K562 (cell line): ENCODE measurements around the gene CYTH1. TPM values are rescaled to one million over a fixed set of nuclear protein-coding genes. Genes with fewer than 3 reads are reported as not detected.

Experiments used
- CBFA2T2 ChIP-seq: fragments of 450-650 bp; conservative IDR thresholded peaks from 2 replicates; pipeline ENCODE4 v1.6.1; 2017; ENCODE audit warnings: mild to moderate bottlenecking
- DMBX1 ChIP-seq: fragments of 250-450 bp; sonication (Bioruptor Pico); IDR thresholded peaks from 2 replicates; pipeline ENCODE4 v1.8.0; 2022; ENCODE audit warnings: inconsistent platforms, mild to moderate bottlenecking, moderate library complexity, borderline replicate concordance
- DPF2 ChIP-seq: fragments of 450-650 bp; IDR thresholded peaks from 2 replicates; pipeline ENCODE4 v1.6.1; 2016
- ETV5 ChIP-seq: sonication (generic); formaldehyde crosslinking; IDR thresholded peaks from 2 replicates; pipeline ENCODE4 v1.4.0; 2020; ENCODE audit warnings: low read depth, mild to moderate bottlenecking, missing genetic modification reagents
- ID3 ChIP-seq, 2 experiments: fragments of 250-450 bp in 1 of 2; fragments of 450-650 bp in 1 of 2; sonication (Bioruptor Pico) in 1 of 2; IDR thresholded peaks; 2 replicates each; pipeline versions ENCODE4 v1.6.1 to v1.8.0; 2016 to 2021; ENCODE audit warnings: mild to moderate bottlenecking in 2 of 2, moderate library complexity in 2 of 2, missing compliant biosample characterization in 1 of 2, missing genetic modification characterization in 1 of 2
- KHSRP ChIP-seq: fragments of 450-650 bp; IDR thresholded peaks from 2 replicates; pipeline ENCODE4 v1.6.1; 2017
- MNT ChIP-seq, 2 experiments: fragments of 450-650 bp; conservative IDR thresholded peaks; 2 replicates each; pipeline ENCODE4 v1.6.1; 2017; ENCODE audit warnings: mild to moderate bottlenecking in 2 of 2, moderate library complexity in 2 of 2
- MYBL2 ChIP-seq, 2 experiments: fragments of 450-650 bp in 1 of 2; sonication (generic) in 1 of 2; formaldehyde crosslinking in 1 of 2; IDR thresholded peaks; 2 replicates each; pipeline versions ENCODE4 v1.6.1 to v1.8.1; 2017 to 2022; ENCODE audit warnings: borderline replicate concordance in 1 of 2, inconsistent platforms in 1 of 2, low read depth in 1 of 2, mild to moderate bottlenecking in 1 of 2, missing genetic modification reagents in 1 of 2, moderate library complexity in 1 of 2
- NBN ChIP-seq: fragments of 450-650 bp; IDR thresholded peaks from 2 replicates; pipeline ENCODE4 v1.6.1; 2016; ENCODE audit warnings: low read depth, mild to moderate bottlenecking
- RAD51 ChIP-seq: fragments of 450-650 bp; IDR thresholded peaks from 2 replicates; pipeline ENCODE4 v1.7.1; 2016; ENCODE audit warnings: low read depth, mild to moderate bottlenecking, borderline replicate concordance
- RBBP5 ChIP-seq: fragments of 200-600 bp; sonication (generic); IDR thresholded peaks from 2 replicates; pipeline ENCODE4 v1.6.1; 2012; ENCODE audit warnings: borderline replicate concordance, mild to moderate bottlenecking, low read length, control low read depth, inconsistent platforms; ENCODE audit not compliant: insufficient read depth, poor library complexity, severe bottlenecking
- RBFOX2 ChIP-seq: fragments of 200-400 bp; formaldehyde crosslinking; IDR thresholded peaks from 2 replicates; pipeline ENCODE4 v1.6.1; 2017; ENCODE audit warnings: low read depth, mild to moderate bottlenecking, low read length, moderate library complexity
- RBM34 ChIP-seq: fragments of 200-400 bp; formaldehyde crosslinking; IDR thresholded peaks from 2 replicates; pipeline ENCODE4 v1.6.1; 2018; ENCODE audit warnings: low read length, borderline replicate concordance; ENCODE audit not compliant: insufficient read depth
- SIN3A ChIP-seq, 2 experiments: fragments of 150-350 bp in 1 of 2; IDR thresholded peaks; 2 replicates each; pipeline ENCODE4 v1.6.1; 2011 to 2016; ENCODE audit warnings: borderline replicate concordance in 2 of 2, low read depth in 2 of 2, low read length in 2 of 2, mild to moderate bottlenecking in 2 of 2, moderate library complexity in 2 of 2; ENCODE audit not compliant: control insufficient read depth in 1 of 2
- XRCC5 ChIP-seq: fragments of 200-400 bp; formaldehyde crosslinking; IDR thresholded peaks from 2 replicates; pipeline ENCODE4 v1.6.1; 2017; ENCODE audit warnings: low read depth, mild to moderate bottlenecking, low read length
- ZEB2 ChIP-seq: fragments of 450-650 bp; IDR thresholded peaks from 2 replicates; pipeline ENCODE4 v1.6.1; 2016
- ZFP91 ChIP-seq: sonication (generic); formaldehyde crosslinking; IDR thresholded peaks from 2 replicates; pipeline ENCODE4 v1.8.0; 2022; ENCODE audit warnings: mild to moderate bottlenecking, missing genetic modification reagents
- ZNF253 ChIP-seq: fragments of 250-450 bp; sonication (Bioruptor Pico); conservative IDR thresholded peaks from 2 replicates; pipeline ENCODE4 v1.6.1; 2021; ENCODE audit warnings: mild to moderate bottlenecking
- ZNF316 ChIP-seq: fragments of 450-650 bp; IDR thresholded peaks from 2 replicates; pipeline ENCODE4 v1.6.1; 2016
- ZNF395 ChIP-seq: fragments of 200-800 bp; sonication (Bioruptor generic); IDR thresholded peaks from 2 replicates; pipeline ENCODE4 v1.6.1; 2017; ENCODE audit warnings: missing genetic modification characterization, missing compliant biosample characterization
- ZNF77 ChIP-seq: fragments of 250-450 bp; sonication (Bioruptor Pico); IDR thresholded peaks from 2 replicates; pipeline ENCODE4 v1.5.0; 2020
- polyA plus RNA-seq, 8 experiments: library from polyadenylated mRNA; depleted of rRNA in 4 of 8; stranded (reverse) in 5 of 8; unstranded in 3 of 8; fragments of >200 nt; fragmentation: Nextera tagmentation in 2 of 8; fragmentation: Illumina TruSeq in 1 of 8; extraction: Ambion mirVana in 2 of 8; extraction: Trizol in 1 of 8; gene quantifications; 2 replicates each; pipeline versions ENCODE4 v1.2.1 to v1.2.3, GENCODE V29; 2011 to 2014; ENCODE audit warnings: inconsistent platforms in 1 of 8, missing spikeins in 1 of 8
- total RNA-seq, 7 experiments: library from RNA; depleted of rRNA in 6 of 7; stranded (reverse); fragments of >200 nt in 6 of 7; fragmentation: Illumina TruSeq in 2 of 7; extraction: Trizol in 2 of 7; gene quantifications; 2 replicates each; pipeline versions ENCODE4 v1.2.1 to v1.2.3, GENCODE V29; 2011 to 2021; ENCODE audit warnings: low replicate concordance in 1 of 7

Gene CYTH1
- total and polyA plus RNA-seq, 9 of the 15 experiments (the other 6 are each of a cell fraction or from before 2014, with no cell fraction given): 0.52 to 27.7 (median 16.8) TPM

GRCh38 chr17:78665952-78666920, 115.8 kb downstream of the CYTH1 start (continued):
- TF ChIP-seq SIN3A (IDR thresholded peaks at IDR 0.05; ENCODE audit: borderline replicate concordance in 2 of 2, control insufficient read depth in 1 of 2, low read depth in 2 of 2, low read length in 2 of 2) (peak; percentile 19 to 65; a peak in 1 of 4 replicates), ZNF395 (CRISPR knock-in tag) (peak; percentile 93), ZNF316 (0 out of 2 replicates have a peak, but pooled peaks have one; percentile 4), DPF2 (peak; percentile 99), CBFA2T2 (peak; percentile 98), RAD51 (peak; percentile 74), RBFOX2 (peak; percentile 27; the same call in 1 of the 2 replicates), MYBL2 (IDR thresholded peaks at IDR 0.05; ENCODE audit: low read depth) (no peak), MYBL2 (CRISPR knock-in tag; IDR thresholded peaks at IDR 0.05; ENCODE audit: borderline replicate concordance) (no peak), ZFP91 (CRISPR knock-in tag) (peak; percentile 77; the same call in 1 of the 2 replicates), NBN (peak; percentile 92), ETV5 (peak; percentile 99), DMBX1 (CRISPR knock-in tag) (peak; percentile 87), RBBP5 (peak; percentile 57), XRCC5 (peak; percentile 64; the same call in 1 of the 2 replicates), RBM34 (no peak), MNT (conservative IDR thresholded peaks at IDR 0.05) (peak; percentile 76 to 91), ZNF77 (no peak), KHSRP (peak; percentile 77; the same call in 1 of the 2 replicates), ID3 (CRISPR knock-in tag; IDR thresholded peaks at IDR 0.05) (no peak), ID3 (tag; IDR thresholded peaks at IDR 0.05) (peak; percentile 96), ZEB2 (peak; percentile 78), ZNF253 (CRISPR knock-in tag) (no peak)
